Gastrocnemius medialis (tissue), 4 donors: ENCODE results near the gene ENO4. TPM values are rescaled to one million over a fixed set of nuclear protein-coding genes. Genes with fewer than 3 reads are reported as not detected.

ENCODE experiments used
- ATAC-seq, 2 donors: fragments of 150-250 bp; one replicate each; pipeline ENCODE4 v1.9.1; 2016
- DNase-seq, 2 donors: peaks; one replicate each; pipeline ENCODE4 v3.0.0-alpha.2; 2019
- H3K27ac ChIP-seq, 4 donors: fragments of 200-600 bp; sonication (generic); 1 replicate in 1 of 4; 2 replicates in 3 of 4; pipeline ENCODE4 v1.5.1; 2016 to 2018; ENCODE audit warnings: mild to moderate bottlenecking in 2 of 4, moderate library complexity in 1 of 4
- H3K27me3 ChIP-seq, 3 donors: fragments of 200-600 bp; sonication (generic) in 2 of 3; 1 replicate in 1 of 3; 2 replicates in 2 of 3; pipeline versions ENCODE4 v1.5.1 to v1.6.0; 2016 to 2019; ENCODE audit warnings: mild to moderate bottlenecking in 1 of 3, moderate library complexity in 1 of 3
- H3K36me3 ChIP-seq, 2 donors: fragments of 200-600 bp; sonication (generic) in 1 of 2; one replicate each; pipeline ENCODE4 v1.5.1; 2017 to 2018
- H3K4me1 ChIP-seq, 2 donors: fragments of 200-600 bp; sonication (generic) in 1 of 2; one replicate each; pipeline ENCODE4 v1.5.1; 2016 to 2017; ENCODE audit warnings: mild to moderate bottlenecking in 2 of 2
- H3K4me3 ChIP-seq, 4 donors: fragments of 200-600 bp; sonication (generic) in 3 of 4; 1 replicate in 1 of 4; 2 replicates in 3 of 4; pipeline ENCODE4 v1.5.1; 2016 to 2019; ENCODE audit warnings: mild to moderate bottlenecking in 2 of 4
- H3K9me3 ChIP-seq, 3 donors: fragments of 200-600 bp; sonication (generic) in 2 of 3; 1 replicate in 1 of 3; 2 replicates in 2 of 3; pipeline ENCODE4 v1.5.1; 2016 to 2019
- CTCF ChIP-seq, 5 experiments: fragments of 450-650 bp in 3 of 5; fragments of 200-600 bp in 2 of 5; sonication (generic) in 2 of 5; IDR thresholded peaks in 4 of 5; conservative IDR thresholded peaks in 1 of 5; 1 replicate in 4 of 5; 2 replicates in 1 of 5; pipeline ENCODE4 v1.5.1; 2016 to 2019; ENCODE audit warnings: antibody characterized with exemption in 5 of 5, mild to moderate bottlenecking in 3 of 5, moderate library complexity in 3 of 5
- POLR2A ChIP-seq, 2 donors: fragments of 450-650 bp; IDR thresholded peaks; one replicate each; pipeline ENCODE4 v1.6.1; 2017; ENCODE audit warnings: antibody characterized with exemption in 2 of 2, mild to moderate bottlenecking in 2 of 2, moderate library complexity in 2 of 2
- in situ Hi-C, 4 donors: fragments of 200-750 bp; cut with MboI; loops; one replicate each; pipeline versions ENCODE4 v1.15.0 to v1.8.0; 2017; ENCODE audit warnings: low sequenced_read_pairs in 4 of 4
- intact Hi-C: fragments of 100-400 bp; cut with DNase I; formaldehyde crosslinking; loops from one replicate; pipeline ENCODE4 v1.15.1; 2023; ENCODE audit warnings: low total_unique reads
- total RNA-seq, 4 donors: library from RNA; depleted of rRNA; stranded (reverse); fragments of >200 nt; gene quantifications; one replicate each; pipeline versions ENCODE4 v1.1.0 to v1.2.3, GENCODE V29; 2016

Gene ENO4
- total RNA-seq, 4 donors from 2014 or later, result not detected

GRCh38 chr10:116866066-116866465 is 16.8 kb downstream of the ENO4 start:
- no peak overlapping the region for H3K4me3 ChIP-seq
- H3K4me1 ChIP-seq, result no peaks in the 10 kb centered on the region
- no peaks in the 10 kb centered on the region for H3K36me3 ChIP-seq
- no peak for TF ChIP-seq POLR2A (IDR thresholded peaks at IDR 0.05)
- TF ChIP-seq CTCF (IDR thresholded peaks at IDR 0.05 in 4 of 5, conservative IDR thresholded peaks at IDR 0.05 in 1 of 5), result no peak
- H3K9me3 ChIP-seq, result no peaks in the 10 kb centered on the region
- intact Hi-C loops, result no loop called here
- DNase-seq (no peak), ATAC-seq (no peak)
- H3K27ac ChIP-seq, result no peak overlapping the region
- H3K27me3 ChIP-seq, result no peaks in the 10 kb centered on the region
- in situ Hi-C loops, result no loop called here

- Histone ChIP-seq H3K4me1 (no peaks in the 10 kb centered on the region), H3K27ac (no peak overlapping the region), H3K9me3 (no peaks in the 10 kb centered on the region), H3K36me3 (no peaks in the 10 kb centered on the region), H3K27me3 (no peaks in the 10 kb centered on the region), H3K4me3 (no peak overlapping the region)
- peak in 1 of 2 donors; percentile 58 for ATAC-seq
- DNase-seq, result no peak
- intact Hi-C loops (no loop called here), in situ Hi-C loops (no loop called here)
- TF ChIP-seq POLR2A (IDR thresholded peaks at IDR 0.05) (no peak), CTCF (IDR thresholded peaks at IDR 0.05 in 4 of 5, conservative IDR thresholded peaks at IDR 0.05 in 1 of 5) (no peak)
Observed at GRCh38 chr10:116866987-116867595, 17.8 kb downstream of the ENO4 start.

- no peak for TF ChIP-seq POLR2A (IDR thresholded peaks at IDR 0.05)
- no peak for TF ChIP-seq CTCF (IDR thresholded peaks at IDR 0.05 in 4 of 5, conservative IDR thresholded peaks at IDR 0.05 in 1 of 5)
- in situ Hi-C loops, result no loop called here
Observed at GRCh38 chr10:116868198-116868676, 18.9 kb downstream of the ENO4 start.

GRCh38 chr10:116868722-116869121 is 19.4 kb downstream of the ENO4 start:
- ATAC-seq (no peak), DNase-seq (no peak)
- H3K27me3 ChIP-seq, result no peaks in the 10 kb centered on the region
- intact Hi-C loops, result no loop called here
- H3K9me3 ChIP-seq, result no peaks in the 10 kb centered on the region
- no peaks in the 10 kb centered on the region for H3K36me3 ChIP-seq
- TF ChIP-seq POLR2A (IDR thresholded peaks at IDR 0.05) (no peak), CTCF (IDR thresholded peaks at IDR 0.05 in 4 of 5, conservative IDR thresholded peaks at IDR 0.05 in 1 of 5) (no peak)
- in situ Hi-C loops, result no loop called here
- no peaks in the 10 kb centered on the region for H3K4me1 ChIP-seq
- H3K4me3 ChIP-seq, result no peak overlapping the region
- H3K27ac ChIP-seq, result no peak overlapping the region

More at GRCh38 chr10:116868198-116868676, 18.9 kb downstream of the ENO4 start:
- ATAC-seq (no peak), DNase-seq (no peak)
- H3K27ac ChIP-seq, result no peak overlapping the region
- H3K9me3 ChIP-seq, result no peaks in the 10 kb centered on the region
- intact Hi-C loops, result no loop called here
- H3K4me1 ChIP-seq, result no peaks in the 10 kb centered on the region
- no peaks in the 10 kb centered on the region for H3K36me3 ChIP-seq
- no peaks in the 10 kb centered on the region for H3K27me3 ChIP-seq
- no peak overlapping the region for H3K4me3 ChIP-seq

- in situ Hi-C loops (no loop called here), intact Hi-C loops (no loop called here)
- no peak for ATAC-seq
- H3K27ac ChIP-seq, result no peak overlapping the region
- no peaks in the 10 kb centered on the region for H3K9me3 ChIP-seq
- TF ChIP-seq POLR2A (IDR thresholded peaks at IDR 0.05), result no peak
- no peak for TF ChIP-seq CTCF (IDR thresholded peaks at IDR 0.05 in 4 of 5, conservative IDR thresholded peaks at IDR 0.05 in 1 of 5)
- H3K36me3 ChIP-seq, result no peaks in the 10 kb centered on the region
- DNase-seq, result no peak
- H3K4me1 ChIP-seq, result no peaks in the 10 kb centered on the region
- H3K4me3 ChIP-seq, result no peak overlapping the region
- H3K27me3 ChIP-seq, result no peaks in the 10 kb centered on the region
Observed at GRCh38 chr10:116870949-116871348, 21.6 kb downstream of the ENO4 start.
